Skeletal muscle tissue (tissue), 4 donors: ENCODE results near the gene GYPC. TPM values are rescaled to one million over a fixed set of nuclear protein-coding genes. Genes with fewer than 3 reads are reported as not detected.

Experiments used
- H3K27ac ChIP-seq: one replicate; pipeline ENCODE4 v1.7.0; 2013; ENCODE audit warnings: mild to moderate bottlenecking, low read depth, low read length, inconsistent platforms
- H3K27me3 ChIP-seq, 3 donors: one replicate each; pipeline ENCODE4 v1.7.0; 2013; ENCODE audit warnings: low read length in 3 of 3; ENCODE audit not compliant: control insufficient read depth in 3 of 3, insufficient read depth in 3 of 3
- H3K36me3 ChIP-seq, 3 donors: one replicate each; pipeline ENCODE4 v1.7.0; 2013; ENCODE audit warnings: low read length in 3 of 3; ENCODE audit not compliant: control insufficient read depth in 3 of 3, insufficient read depth in 3 of 3
- H3K4me1 ChIP-seq, 3 donors: one replicate each; pipeline ENCODE4 v1.7.0; 2013; ENCODE audit warnings: low read length in 3 of 3, mild to moderate bottlenecking in 3 of 3; ENCODE audit not compliant: control insufficient read depth in 3 of 3, insufficient read depth in 3 of 3
- H3K4me3 ChIP-seq, 3 donors: one replicate each; pipeline ENCODE4 v1.7.0; 2013; ENCODE audit warnings: low read length in 3 of 3
- H3K9ac ChIP-seq, 3 donors: one replicate each; pipeline ENCODE4 v1.7.0; 2013; ENCODE audit warnings: low read length in 3 of 3, mild to moderate bottlenecking in 3 of 3, moderate library complexity in 2 of 3, low read depth in 1 of 3
- H3K9me3 ChIP-seq, 3 donors: one replicate each; pipeline ENCODE4 v1.7.0; 2013; ENCODE audit warnings: low read length in 3 of 3; ENCODE audit not compliant: control insufficient read depth in 3 of 3
- total RNA-seq: library from RNA; depleted of rRNA; stranded (reverse); fragments of >200 nt; gene quantifications from one replicate; pipeline ENCODE4 v1.2.3, GENCODE V29; 2014
- donor health status: Osteomylitis.

GYPC gene
- total RNA-seq, 1 donor from 2014 or later = 238 TPM

DNA sequence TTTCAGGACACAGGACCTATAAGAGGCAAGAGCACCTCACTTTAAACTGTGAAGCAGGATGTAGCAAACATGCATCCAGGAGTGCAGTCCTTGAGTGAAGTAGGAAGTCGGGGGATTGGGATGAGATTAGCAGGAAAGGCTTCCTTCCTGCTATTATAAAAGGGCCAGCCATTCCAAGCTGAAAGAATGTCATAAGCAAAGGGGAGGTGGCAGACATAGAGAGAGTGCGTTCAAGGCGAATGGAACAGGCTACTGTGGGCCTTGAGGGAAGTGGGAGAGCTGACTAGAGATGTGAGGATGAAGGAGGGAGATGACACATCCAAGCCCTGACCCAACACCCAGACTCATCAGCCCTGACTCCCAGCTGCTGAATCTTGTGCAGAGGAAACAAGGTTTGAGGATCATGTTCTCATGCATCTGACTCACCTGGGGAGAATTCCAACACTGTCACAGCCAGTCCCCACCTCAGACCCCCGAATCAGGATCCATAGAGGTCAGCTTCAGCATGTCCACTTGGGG is 63.9 kb downstream of the GYPC start:
- Histone ChIP-seq H3K36me3 (no peaks in the 10 kb centered on the region), H3K9me3 (peaks cover 0 to 3% (median 1%) of the 10 kb centered on the region in 3 donors), H3K4me3 (no peak overlapping the region), H3K4me1 (peaks cover 20 to 27% (median 23%) of the 10 kb centered on the region in 3 donors), H3K27me3 (no peaks in the 10 kb centered on the region), H3K27ac (peak overlapping the region; percentile 56), H3K9ac (no peak overlapping the region)

DNA sequence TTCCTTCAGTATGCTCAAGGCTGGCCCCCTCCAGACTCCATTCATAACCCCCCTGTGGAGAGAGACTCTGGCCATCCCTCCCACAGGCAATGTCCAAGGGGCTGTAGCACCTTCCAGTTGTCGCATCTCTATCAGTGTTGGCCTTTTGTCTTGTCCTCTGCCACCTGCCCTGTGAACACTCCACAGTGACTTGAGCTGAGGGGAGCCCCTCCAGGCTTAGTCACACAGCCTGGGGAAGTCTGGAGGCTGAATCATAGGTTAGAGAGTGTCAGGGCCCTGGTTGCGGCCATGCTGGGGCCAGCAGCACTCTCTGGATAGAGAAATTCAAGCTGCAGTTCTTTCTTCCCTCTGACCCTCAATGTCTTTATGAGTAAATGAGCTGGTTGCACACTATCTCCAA is 64.7 kb downstream of the GYPC start:
- H3K9me3 ChIP-seq = peaks cover 0 to 7% (median 3%) of the 10 kb centered on the region in 3 donors
- H3K27ac ChIP-seq = peak overlapping the region; percentile 56
- H3K9ac ChIP-seq = no peak overlapping the region
- H3K4me3 ChIP-seq = no peak overlapping the region
- no peaks in the 10 kb centered on the region for H3K36me3 ChIP-seq
- peaks cover 20 to 27% (median 23%) of the 10 kb centered on the region in 3 donors for H3K4me1 ChIP-seq
- H3K27me3 ChIP-seq = no peaks in the 10 kb centered on the region

DNA sequence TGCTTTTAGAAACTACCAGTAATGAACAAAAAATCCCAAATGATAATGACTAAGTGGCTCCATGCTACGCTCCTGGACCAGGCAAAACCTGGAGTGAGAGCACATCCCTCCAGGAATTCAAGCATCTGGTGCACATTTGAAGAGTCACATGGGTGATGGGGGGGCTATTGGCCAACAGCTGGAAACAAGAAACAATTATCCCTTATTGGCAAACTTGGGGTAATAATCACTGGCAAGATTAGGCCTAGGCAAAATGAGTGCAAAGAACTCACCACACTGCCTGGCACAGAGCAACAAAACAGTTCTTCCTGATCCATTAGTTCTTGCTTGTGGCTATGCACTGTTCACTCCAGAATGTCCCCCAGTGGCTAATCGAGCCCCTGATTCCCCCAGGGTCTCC is 66.1 kb downstream of the GYPC start:
- no peak overlapping the region for H3K27ac ChIP-seq
- no peak overlapping the region for H3K4me3 ChIP-seq
- peaks cover 0 to 7% (median 3%) of the 10 kb centered on the region in 3 donors for H3K9me3 ChIP-seq
- H3K36me3 ChIP-seq = no peaks in the 10 kb centered on the region
- peaks cover 20 to 27% (median 23%) of the 10 kb centered on the region in 3 donors for H3K4me1 ChIP-seq
- H3K9ac ChIP-seq = no peak overlapping the region
- no peaks in the 10 kb centered on the region for H3K27me3 ChIP-seq

DNA sequence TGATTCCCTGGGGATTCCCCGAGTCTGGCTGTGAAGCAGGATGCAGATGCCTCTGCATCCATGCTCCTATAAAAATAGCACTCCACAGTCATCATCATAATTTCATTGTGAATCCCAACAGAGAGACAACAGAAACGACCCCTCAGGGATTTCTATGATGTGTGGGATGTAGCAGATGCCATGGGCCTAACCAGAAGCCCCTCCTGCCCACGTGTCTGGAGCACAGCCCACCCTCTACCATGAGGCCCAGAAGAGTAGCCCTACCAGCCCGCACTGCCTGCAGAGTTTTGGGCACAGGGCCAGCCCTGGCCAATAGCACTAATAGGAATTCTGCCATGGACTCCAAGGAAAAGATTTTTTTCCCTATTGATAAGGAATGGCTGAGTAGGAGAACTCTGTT is 66.6 kb downstream of the GYPC start:
- Histone ChIP-seq H3K9me3 (peaks cover 0 to 7% (median 3%) of the 10 kb centered on the region in 3 donors), H3K27me3 (no peaks in the 10 kb centered on the region), H3K27ac (no peak overlapping the region), H3K9ac (no peak overlapping the region), H3K4me3 (no peak overlapping the region), H3K36me3 (no peaks in the 10 kb centered on the region), H3K4me1 (peaks cover 20 to 27% (median 23%) of the 10 kb centered on the region in 3 donors)

DNA sequence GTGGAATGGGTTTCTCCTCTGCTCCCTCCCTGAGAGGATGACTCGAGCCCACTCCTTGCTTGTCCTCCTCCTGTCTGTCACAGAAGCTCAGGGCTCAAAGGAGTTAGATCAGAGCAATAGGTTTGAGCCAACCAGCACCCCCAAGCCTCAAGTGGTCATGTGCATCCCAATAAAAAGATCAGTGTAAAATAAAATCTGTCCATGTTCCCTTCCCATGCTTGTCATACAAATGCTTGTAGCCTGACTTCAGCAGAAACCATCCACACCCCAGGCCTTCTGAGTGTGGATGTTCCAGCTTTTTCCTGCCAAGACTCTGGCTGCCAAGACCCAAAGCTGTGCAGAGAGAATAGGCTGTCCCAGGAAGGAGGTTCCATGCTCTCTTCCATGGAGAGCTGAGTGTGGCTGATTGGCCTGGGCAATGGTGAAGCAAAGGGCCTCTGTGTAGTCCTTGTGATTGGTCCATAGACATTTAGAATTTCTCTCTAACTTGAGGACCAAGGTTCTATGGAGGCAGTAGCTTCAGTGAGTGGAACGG is 67.4 kb downstream of the GYPC start:
- Histone ChIP-seq H3K36me3 (no peaks in the 10 kb centered on the region), H3K4me3 (no peak overlapping the region), H3K9ac (no peak overlapping the region), H3K9me3 (peaks cover 0 to 7% (median 3%) of the 10 kb centered on the region in 3 donors), H3K27ac (no peak overlapping the region), H3K27me3 (no peaks in the 10 kb centered on the region), H3K4me1 (peaks cover 20 to 27% (median 23%) of the 10 kb centered on the region in 3 donors)

DNA sequence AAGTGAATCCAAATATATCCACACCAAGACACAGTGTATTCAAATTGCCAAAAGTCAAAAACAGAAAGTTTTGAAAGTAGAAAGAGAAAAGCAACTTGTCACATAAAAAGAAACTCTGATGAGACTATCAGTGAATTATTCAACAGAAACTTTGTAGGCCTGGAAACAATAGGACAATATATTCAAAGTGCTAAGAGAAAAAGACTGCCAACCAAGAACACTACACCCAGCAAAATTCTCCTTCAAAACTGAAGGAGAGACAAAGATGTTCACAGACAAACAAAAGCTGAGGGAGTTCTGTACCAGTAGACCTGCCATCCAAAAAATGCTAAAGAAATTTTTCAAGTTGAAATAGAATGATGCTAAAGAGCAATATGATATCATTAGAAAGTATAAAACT is 69.6 kb downstream of the GYPC start:
- no peak overlapping the region for H3K9ac ChIP-seq
- no peak overlapping the region for H3K4me3 ChIP-seq
- H3K27me3 ChIP-seq = no peaks in the 10 kb centered on the region
- H3K9me3 ChIP-seq = peaks cover 0 to 7% (median 3%) of the 10 kb centered on the region in 3 donors
- no peaks in the 10 kb centered on the region for H3K36me3 ChIP-seq
- no peak overlapping the region for H3K27ac ChIP-seq
- peaks cover 2 to 10% (median 9%) of the 10 kb centered on the region in 3 donors for H3K4me1 ChIP-seq

DNA sequence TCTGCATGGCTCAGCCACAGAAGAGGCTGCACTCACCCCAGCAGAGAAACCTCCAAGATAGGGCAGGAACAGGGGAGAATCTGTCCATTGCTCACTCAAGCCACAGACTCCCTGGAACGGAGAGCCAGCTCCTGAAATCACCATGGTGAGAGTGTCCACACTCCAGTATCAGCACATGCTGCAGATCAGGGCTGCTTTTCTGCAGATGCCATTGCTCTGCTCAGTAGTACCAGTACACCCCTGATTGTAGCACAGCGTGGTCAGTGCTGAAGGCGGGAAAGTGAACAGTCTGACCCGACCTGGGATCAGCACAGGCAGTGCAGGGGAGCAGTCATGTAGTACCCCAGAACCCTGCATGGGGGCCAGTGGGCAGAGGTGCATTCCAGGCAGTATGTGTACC is 73.9 kb downstream of the GYPC start:
- H3K27me3 ChIP-seq = no peaks in the 10 kb centered on the region
- no peak overlapping the region for H3K9ac ChIP-seq

DNA sequence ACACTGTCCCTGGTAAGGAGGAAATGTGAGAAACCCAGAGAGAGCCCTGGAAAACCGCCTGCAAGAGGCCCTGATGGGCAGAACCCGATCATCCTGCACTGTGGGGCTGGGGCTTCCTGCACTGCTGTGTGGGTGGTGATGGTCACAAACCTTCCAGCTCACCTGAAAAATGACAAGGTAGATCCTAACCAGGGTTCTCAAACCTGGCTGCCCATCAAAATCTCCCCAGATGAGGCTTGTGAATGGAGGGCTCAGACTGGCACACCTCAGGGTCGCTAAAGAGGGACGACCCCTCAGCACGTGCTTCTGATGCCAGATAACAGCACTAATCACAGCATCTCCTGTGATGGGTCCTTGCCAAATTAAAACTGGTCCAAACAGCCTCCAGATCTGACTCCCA is 74.7 kb downstream of the GYPC start:
- Histone ChIP-seq H3K4me3 (no peak overlapping the region), H3K9ac (no peak overlapping the region), H3K9me3 (no peaks in the 10 kb centered on the region), H3K27ac (no peak overlapping the region), H3K4me1 (no peaks in the 10 kb centered on the region), H3K27me3 (no peaks in the 10 kb centered on the region), H3K36me3 (no peaks in the 10 kb centered on the region)

More for the DNA sequence above, 73.9 kb downstream of the GYPC start:
- Histone ChIP-seq H3K4me1 (no peaks in the 10 kb centered on the region), H3K9me3 (peaks cover 0 to 5% (median 0%) of the 10 kb centered on the region in 3 donors), H3K36me3 (no peaks in the 10 kb centered on the region), H3K4me3 (no peak overlapping the region), H3K27ac (no peak overlapping the region)

DNA sequence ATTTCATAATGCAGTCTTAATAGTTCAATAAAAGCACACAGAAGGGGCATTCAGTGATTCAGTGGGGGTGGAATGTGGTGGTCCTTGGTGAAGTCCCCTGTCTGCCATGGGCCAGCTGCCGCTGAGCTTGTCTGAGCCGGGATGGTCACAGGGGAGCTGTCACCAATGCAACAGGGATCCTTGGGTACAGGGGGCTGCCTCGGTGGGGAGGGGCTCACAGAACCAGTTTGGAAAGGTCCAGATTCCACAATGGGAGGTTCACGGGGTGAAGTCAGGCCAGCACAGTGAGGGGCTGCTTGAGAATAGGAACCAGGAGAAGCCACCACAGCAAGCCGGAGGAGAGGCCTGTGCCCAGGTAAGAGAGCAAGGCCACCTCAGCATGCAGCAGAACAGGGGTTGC is 75.4 kb downstream of the GYPC start:
- Histone ChIP-seq H3K27ac (no peak overlapping the region), H3K4me3 (no peak overlapping the region), H3K9me3 (no peaks in the 10 kb centered on the region), H3K36me3 (no peaks in the 10 kb centered on the region), H3K9ac (no peak overlapping the region), H3K4me1 (peaks cover 0 to 2% (median 0%) of the 10 kb centered on the region in 3 donors), H3K27me3 (no peaks in the 10 kb centered on the region)

DNA sequence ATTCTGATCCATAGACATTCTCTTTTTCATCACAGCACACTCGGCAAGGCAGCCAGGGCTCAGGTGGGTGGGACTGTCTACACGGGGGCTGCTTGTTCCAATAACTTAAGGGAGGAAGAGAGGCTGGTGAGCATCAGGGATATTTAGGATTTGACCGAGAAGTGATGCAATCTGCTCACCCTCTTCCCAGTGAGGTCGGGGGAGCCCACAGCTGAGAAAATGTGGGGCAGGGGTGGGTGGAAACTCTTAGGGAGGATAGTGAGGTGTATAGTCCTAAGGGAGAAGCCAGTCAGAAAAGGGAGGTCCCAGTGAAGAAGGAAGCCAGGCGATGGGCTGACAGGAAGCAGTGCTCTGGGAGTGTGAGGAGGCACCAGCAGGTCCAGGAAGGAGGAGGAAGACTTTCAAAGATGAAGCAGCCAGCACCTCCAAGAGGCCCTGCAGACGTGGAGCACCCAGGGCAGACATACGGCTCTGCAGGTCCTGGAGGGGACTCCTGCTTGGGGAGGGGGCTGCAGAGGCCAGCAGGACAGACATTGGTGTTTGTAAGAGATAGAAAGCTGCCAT is 76.8 kb downstream of the GYPC start:
- Histone ChIP-seq H3K4me3 (no peak overlapping the region), H3K9ac (no peak overlapping the region), H3K4me1 (peaks cover 0 to 3% (median 0%) of the 10 kb centered on the region in 3 donors), H3K27me3 (no peaks in the 10 kb centered on the region), H3K9me3 (no peaks in the 10 kb centered on the region), H3K27ac (no peak overlapping the region), H3K36me3 (no peaks in the 10 kb centered on the region)
